Suprapubic skin (tissue), 4 donors: ENCODE data around the gene HDLBP.
"Not testable (repeated sequence)": the region's sequence is repeated elsewhere in the genome, so short reads cannot be mapped to it uniquely, and the experiment has no call there.

ENCODE experiments used
- POLR2A ChIP-seq, 2 donors: fragments of 450-650 bp; IDR thresholded peaks; one replicate each; pipeline ENCODE4 v1.6.1; 2017; ENCODE audit warnings: antibody characterized with exemption in 2 of 2, mild to moderate bottlenecking in 2 of 2, moderate library complexity in 2 of 2
- POLR2AphosphoS5 ChIP-seq, 3 donors: sonication (generic); formaldehyde crosslinking; IDR thresholded peaks; one replicate each; pipeline ENCODE4 v1.6.1; 2017; ENCODE audit warnings: antibody characterized with exemption in 3 of 3
- TF ChIP-seq, protein P1 (sequence below), 2 donors: fragments of 200-600 bp in 1 of 2; fragments of 450-650 bp in 1 of 2; sonication (generic) in 1 of 2; IDR thresholded peaks; one replicate each; pipeline ENCODE4 v1.5.1; 2016 to 2019; ENCODE audit warnings: antibody characterized with exemption in 2 of 2, mild to moderate bottlenecking in 1 of 2, moderate library complexity in 1 of 2

DNA sequence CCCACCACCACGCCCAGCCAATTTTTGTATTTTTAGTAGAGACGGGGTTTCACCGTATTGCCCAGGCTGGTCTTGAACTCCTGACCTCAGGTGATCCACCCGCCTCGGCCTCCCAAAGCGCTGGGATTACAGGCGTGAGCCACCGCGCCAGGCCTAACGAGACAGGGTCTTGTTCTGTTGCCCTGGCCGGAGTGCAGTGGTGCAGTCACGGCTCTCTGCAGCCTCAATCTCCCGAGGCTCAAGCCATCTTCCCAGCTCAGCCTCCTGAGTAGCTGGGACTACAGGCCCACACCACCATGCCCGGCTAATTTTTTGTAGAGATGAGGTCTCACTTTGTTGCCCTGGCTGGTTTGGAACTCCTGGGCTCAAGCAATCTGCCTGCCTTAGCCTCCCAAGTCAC lies 118.2 kb downstream of the HDLBP start:
- TF ChIP-seq, protein P1, sequence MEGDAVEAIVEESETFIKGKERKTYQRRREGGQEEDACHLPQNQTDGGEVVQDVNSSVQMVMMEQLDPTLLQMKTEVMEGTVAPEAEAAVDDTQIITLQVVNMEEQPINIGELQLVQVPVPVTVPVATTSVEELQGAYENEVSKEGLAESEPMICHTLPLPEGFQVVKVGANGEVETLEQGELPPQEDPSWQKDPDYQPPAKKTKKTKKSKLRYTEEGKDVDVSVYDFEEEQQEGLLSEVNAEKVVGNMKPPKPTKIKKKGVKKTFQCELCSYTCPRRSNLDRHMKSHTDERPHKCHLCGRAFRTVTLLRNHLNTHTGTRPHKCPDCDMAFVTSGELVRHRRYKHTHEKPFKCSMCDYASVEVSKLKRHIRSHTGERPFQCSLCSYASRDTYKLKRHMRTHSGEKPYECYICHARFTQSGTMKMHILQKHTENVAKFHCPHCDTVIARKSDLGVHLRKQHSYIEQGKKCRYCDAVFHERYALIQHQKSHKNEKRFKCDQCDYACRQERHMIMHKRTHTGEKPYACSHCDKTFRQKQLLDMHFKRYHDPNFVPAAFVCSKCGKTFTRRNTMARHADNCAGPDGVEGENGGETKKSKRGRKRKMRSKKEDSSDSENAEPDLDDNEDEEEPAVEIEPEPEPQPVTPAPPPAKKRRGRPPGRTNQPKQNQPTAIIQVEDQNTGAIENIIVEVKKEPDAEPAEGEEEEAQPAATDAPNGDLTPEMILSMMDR (IDR thresholded peaks at IDR 0.05) = not testable (repeated sequence)
- TF ChIP-seq POLR2AphosphoS5, POLR2A (IDR thresholded peaks at IDR 0.05): not testable (repeated sequence)
